HG03521 (cell line): ENCODE results near the gene PDGFA.

Experiments used
- ATAC-seq: cut with Tn5 transposase; IDR thresholded peaks from one replicate; pipeline ENCODE4 v1.9.1; 2021; ENCODE audit warnings: mild to moderate bottlenecking, moderate library complexity; ENCODE audit not compliant: unreplicated experiment

PDGFA gene

DNA sequence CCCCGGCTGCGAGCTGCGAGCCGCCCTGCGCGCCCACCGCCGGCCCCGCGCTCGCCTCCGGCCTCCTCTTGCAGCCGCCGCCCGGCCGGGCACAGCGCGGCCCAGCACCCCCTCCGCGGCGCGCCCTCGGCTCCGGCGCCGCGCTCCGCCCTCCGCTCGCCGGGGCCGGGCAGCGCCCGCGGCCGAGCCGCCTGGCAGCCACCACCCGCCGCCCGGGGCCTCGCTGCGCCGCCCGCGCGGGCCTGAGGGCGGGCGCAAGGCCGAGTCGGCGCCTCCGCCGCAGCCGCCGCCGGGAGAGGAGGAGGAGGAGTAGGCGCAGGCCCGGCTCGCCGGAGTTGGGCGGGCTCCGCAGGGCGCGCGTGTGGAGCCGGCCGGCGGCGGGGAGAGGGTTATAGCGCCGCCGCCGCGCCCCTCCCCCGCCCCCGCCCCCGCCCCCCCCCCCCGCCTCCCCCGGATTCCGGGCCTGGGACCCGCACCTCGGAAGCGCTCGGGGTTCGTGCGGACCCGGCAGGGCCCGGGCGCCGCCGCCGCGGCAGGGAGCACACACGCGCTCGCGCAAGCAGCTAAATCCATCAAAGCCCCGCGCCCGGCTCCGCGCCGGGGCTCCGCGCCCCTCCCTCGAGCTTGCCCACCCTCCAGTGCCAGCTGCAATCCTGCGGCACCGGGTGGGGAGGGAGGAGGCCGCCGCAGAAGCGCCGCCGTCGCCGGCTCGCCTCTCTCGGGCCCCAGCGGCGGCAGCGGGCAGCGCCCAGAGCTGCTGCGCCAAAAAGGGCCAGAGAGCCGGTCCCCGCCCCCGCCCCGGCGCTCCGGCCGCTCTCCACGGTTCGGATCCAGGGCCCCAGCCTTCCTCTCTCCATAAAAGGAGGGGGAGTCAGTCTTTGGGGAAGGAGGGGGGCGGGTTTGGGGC lies at the start of gene PDGFA:
Gene PDGFA, minus strand, starts transcription at position 363 of the 907 bp plus-strand sequence. CDS start 845 bp downstream, outside the sequence.
- ATAC-seq = no peak

DNA sequence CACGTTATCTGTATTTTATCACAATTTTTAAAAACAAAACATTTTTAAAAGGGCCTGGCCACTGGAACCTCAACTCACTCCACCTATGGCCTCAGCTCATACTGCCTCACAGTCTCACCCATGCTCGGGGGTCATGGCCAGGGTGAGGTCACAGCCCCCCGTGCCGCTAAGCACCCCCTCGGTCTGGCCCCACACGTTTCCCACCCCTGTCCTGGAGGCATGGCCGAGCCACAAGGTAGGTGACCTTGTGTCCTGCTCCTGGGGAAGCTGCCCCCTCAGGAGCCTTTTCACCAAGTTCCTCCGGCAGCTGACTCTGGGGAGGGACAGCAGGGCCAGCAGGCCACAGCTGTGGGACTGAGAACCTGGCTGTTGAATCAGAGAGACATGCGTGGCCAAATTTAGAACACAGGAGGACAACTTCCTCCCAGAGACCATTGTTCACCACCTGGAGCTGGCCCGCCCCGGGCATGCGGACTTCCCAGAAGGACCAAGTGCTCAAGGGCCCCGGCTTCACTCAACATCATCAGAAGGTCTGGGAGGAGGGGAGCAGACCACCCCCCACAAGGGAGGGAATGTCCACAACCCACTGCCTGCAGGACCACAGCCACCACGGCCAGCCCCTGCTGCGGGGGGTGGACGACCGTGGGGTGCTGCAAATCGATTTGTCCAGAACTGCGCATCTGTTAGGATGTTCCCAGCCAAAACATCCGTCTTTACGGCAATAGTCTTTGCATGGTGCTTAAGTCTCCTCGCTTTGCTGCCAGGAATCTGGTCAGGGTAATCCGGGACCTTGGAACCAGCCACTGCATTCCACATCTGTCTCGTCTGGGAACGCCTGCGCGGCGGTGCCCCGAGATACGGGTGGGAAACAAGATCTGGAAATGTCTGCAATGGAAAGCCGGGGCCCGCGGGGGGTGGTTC lies 48.6 kb upstream of the PDGFA start:
- ATAC-seq = no peak

DNA sequence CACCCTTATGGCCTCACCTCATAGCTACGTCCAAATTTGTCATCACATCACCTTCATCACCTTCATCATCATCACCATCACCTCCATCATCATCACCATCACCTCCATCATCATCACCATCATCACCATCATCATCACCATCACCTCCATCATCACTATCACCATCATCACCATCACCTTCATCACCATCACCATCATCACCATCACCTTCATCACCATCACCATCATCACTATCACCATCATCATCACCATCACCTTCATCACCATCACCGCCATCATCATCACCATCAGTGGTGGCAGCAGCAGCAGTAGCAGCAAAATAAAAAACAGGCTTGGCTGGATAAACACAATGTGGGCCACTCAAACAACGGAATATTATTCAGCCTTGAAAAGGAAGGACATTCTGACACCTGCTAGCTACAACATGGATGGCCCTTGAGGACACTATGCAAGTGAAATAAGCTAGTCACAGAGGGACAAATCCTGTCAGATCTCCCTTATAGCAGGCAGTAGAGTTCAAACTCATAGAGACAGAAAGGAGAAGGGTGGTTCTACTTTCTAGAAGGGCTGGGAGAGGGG lies 47.7 kb upstream of the PDGFA start:
- ATAC-seq = no peak

DNA sequence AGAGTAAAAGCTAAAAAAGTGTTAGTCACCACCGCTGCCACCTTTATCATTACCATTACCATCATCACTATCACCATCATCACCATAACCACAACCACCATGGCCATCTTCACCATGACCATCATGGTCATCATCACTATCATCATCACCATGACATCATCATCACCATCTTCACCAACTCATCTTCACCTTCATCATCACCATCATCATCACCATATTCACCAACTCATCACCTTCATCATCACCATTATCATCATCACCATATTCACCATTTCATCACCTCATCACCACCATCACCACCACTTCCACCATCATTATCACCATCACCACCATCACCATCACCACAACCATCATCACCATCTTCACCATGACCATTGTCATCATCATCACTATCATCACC lies 46.5 kb upstream of the PDGFA start:
- ATAC-seq = no peak

DNA sequence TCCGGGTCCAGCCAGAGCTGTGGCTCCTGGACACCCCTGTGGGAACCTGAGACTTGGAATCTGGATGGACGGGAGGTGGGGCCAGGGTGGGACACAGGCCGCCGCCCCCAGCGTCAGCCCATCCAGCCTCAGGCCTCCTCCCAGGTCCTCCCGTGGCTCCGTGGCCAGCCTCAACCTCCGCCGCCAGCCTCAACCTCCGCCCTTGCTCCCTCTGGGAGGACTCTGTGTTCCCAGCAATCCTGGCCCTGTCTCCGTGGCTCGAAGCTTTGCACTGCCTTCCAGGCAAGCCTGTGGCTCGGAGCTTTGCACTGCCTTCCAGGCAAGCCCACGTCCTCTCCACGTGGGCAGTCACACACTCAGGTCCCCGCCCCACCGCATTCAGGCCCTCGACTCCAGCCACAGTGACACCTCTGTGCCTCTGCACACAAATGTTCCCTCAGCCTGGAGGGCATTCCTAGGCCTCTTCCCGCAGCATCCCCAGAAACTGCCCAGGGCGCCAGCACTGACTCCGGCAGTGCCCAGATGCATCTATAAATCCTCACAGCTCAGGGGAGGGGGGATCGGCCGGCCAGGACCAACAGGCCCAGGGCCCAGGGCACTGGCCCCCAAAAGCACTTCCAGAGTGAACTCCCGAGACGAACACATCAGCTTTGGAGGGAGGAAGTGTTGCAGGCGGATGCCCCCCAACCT lies 44.7 kb upstream of the PDGFA start:
- ATAC-seq = no peak

DNA sequence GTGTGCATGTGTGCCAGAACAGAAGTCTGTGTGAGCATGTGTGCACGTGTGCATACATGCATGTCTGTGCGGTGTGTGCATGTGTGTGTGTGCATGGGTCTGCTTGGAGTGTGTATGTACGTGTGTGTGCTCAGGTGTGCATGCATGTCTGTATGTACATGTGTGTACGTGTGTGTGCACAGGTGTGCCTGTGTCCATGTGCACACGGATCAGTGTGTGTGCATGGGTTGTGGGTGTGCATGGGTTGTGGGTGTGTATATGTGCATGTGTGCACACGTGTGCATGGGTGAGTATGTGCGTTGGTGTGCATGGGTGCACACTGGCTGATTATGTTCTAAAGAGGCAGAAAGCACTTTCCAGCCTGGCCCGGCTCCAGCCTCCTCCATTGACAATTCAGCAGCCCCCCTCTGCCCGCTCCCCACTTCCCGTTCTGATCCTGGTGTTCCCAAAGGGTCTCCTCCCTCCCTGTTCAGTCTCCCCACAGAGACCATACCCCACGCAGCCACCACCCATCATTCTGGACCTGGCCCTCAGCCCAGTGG lies 44.1 kb upstream of the PDGFA start:
- ATAC-seq = no peak

DNA sequence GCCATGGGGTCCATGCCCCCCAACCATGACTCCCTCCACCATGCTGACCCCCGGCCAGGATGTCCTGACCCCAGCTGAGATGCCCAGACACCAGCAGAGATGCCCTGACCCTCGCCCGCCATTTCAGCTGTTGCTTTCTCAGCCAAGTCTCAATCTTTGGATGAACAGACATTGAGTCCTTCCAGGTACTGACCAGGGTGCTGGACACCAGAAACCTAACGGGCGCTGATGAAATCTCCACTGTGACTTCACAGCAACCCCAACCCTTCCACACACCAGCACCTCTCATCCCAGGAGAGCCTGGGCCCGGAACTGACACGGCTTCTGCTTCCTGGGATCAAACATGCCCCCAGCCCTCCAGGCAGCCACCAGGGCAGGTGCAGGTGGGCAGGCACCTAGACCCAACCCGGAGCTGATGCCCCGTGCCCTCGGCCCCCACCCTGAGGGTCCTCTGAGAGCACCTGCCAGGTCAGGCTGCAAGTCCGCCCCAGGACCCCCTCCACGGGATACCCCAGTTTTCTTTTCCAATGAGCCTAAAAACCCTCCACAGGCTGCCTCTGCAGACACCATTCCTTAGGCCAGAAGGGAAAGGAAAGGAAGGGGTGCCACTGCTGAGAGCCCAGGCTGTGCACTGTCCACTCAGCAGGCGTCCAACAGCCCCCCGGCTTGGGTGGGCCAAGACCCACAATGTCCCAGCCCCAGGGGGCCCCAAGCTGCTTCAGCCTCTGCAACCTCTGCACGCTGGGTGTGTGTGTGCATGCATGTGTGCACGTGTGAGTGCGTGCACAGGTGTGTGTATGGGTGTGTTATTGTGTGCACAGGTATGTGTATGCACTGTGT lies 43.4 kb upstream of the PDGFA start:
- no peak for ATAC-seq

DNA sequence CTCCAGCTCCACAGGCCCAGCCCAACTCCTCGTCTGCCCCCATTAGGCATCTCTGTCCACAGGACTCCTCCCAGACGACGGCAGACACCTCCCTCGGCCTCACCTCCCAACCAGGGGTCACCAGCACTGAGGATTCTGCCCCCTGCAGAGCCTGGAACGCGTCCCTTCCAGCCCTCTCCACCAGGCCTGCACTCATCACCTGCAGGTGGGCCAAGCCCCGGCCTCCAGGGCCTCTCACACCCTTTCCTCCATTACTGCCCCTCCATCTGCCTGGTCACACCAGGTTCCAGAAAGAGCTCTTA lies 42.7 kb upstream of the PDGFA start:
- ATAC-seq = no peak

DNA sequence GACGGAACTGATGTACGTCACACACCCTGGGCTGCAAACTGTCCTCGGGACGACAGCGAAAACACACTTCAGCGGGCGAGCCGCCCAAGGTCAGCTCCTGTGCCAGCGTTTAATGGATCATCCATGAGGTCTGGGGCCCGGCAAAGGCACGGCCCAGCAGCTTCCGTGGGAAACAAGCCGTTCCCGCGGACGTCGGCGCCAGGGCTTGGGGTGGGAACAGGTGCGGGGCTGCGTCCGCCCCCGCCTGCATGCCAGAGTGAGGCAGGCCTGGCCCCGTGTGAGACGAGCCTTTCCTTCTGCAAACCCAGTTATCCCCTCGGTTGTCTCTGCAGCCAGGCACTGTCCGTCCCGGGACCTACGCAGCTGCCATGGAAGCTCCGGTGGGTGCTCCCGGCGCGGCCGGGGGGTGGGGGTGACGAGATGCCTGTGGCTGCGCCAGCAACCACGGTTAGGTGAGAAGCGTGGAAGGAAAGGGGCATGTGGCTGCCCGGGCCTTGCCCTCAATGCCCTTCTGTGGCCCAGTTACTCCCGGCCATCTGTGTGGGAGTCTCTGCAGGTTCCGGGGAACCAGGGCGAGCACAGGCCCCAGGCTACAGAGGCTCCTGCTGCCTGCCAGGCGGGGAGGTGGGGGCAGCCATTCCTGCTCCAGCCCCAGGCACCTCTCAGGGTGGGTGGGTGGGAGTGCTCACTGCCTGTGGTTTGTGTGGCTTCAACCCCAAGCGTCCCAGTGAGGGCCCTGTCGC lies 42.2 kb upstream of the PDGFA start:
- ATAC-seq = no peak

DNA sequence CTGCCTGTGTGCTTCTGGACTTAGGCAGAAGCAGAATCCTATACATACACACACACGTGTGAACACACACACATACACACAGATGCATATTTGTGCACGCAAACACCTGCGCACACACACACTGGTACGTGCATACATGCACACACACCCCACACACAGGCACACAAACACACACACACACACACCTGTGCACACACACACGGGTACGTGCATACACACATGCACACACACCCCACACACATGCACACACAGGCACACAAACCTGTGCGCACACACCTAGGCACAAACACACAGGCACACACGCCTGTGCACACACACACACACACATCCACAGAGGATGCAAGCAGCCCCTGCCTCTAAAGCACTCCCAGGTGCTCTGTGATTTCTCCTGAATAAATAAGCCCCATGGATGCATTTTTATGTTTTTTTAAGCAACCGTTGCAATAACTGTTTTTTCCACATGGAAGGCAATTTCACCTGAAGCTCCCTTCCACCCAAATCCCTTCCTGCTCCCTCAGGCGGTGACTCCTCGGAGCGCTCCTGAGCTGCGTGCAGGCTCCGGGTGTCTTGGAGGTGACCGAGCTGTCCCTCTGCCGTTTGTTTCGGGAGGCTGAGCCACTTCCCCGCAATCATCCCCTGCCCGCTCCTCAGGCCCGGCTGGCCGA lies 41.5 kb upstream of the PDGFA start:
- ATAC-seq = no peak

DNA sequence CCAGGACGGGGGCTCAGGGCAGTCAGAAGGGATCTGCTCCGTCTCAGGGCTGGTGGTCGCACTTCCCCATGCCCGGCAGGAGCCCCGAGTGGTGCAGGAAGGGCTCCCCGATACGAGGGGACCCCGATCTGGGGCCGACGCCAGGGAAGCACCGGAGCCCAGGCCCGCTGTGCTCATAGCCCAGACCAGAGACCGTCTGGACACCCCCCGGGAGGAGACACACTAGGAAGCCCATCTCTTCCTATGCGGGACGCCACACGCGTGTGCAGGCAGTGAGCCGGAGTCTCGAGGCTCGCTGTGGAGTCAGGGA lies 39.7 kb upstream of the PDGFA start:
- no peak for ATAC-seq

DNA sequence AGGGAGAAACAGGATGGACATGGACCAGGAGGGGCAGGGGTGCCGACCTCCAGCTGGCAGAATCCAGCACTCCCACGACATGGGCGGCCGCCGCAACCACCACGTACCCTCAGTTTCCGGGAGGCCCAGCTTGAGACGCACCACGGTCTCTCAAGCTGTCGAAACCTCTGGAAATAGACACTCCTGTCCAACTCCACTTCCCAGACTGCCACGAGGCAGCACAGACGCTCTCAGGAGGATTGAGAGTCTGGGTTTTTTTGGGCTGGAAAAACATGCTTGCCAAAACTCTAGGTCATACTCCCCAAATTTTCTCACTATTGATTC lies 37.9 kb upstream of the PDGFA start:
- no peak for ATAC-seq

DNA sequence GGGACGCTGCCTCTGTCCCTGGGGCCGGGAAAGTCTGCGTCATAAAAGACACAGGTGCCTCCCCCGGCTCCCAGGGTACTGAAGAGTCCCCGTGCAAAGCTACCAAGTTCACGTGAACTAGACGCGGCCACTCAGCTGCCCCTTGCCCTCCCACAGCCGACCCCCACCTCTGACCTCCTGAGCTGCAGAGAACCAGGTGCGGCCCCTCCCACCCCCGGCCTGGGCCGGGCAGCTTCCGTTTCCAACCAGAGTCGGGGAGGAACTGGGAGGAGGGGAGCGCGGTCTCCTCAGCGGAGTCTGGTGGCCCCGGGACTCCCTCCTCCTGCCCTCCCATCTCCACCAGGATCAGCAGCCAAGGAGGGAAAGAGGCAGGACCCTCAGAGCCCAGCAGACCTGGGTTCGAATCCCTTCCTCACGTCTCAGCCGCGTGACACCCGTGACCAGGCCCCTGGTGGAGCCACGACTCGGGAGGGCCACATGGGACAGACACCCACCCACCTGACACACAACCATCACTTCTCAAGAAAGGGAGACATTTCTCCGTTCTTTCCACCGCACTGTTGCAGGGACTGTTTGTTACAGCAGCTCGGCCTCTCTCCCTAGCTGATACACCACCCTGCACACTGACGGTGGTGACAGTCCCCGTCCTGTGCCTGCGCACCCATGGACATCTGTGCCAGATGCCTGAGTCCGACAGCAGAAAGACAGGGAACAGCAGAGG lies 37.4 kb upstream of the PDGFA start:
- no peak for ATAC-seq

DNA sequence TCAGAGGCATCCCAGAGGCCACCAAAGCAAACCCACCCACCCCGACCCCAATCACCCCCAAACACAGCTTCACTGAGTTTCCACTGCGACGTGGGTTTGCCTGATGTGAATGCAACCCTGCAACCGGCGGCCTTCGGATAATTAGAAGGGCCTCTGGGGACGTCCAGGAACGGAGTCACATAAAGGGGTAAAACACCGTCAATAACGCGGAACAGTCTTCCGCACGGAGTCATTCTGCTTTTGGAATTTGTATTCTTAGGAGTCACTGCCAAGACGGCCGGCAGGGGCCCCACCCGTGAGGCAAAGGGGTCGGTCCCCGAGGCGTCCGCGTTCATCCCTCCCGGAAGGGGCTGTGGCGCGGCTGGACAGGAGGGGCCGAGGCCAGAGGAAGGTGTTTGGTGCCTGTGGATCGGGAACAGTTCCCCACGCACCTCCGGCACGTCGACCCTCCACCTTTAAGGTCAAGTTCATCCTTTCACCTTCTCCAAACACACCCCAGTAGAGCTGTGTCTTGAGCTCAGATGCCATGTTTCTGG lies 36.7 kb upstream of the PDGFA start:
- no peak for ATAC-seq

DNA sequence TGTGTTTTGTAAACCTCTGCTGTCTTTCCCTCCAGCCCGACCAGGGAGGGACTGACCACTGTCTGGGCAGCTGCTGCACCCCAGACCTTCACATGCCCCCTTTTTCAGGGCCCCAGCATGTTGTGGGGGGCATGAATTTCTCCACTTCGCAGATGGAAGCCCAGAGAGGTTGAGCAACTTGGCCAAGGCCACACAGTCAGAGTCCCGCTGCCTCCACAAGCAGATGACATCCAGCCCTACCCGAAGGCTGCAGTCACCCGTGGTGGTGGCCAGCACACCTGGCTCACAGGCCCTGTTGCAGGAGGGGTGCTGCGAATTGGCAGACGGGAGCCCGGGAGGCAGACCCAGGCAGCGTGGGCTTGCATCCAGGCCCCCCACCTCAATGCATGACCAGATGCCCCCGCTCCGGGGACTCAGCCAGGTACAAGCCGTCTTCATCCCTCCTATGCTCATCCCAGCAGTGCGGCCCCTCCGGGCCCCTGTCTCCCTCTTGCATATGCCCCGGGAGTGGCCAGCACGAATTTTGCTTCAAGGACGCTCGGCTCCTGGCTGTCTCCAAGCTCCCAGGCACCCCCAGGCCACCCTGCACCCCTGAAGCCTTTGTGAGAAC lies 36.0 kb upstream of the PDGFA start:
- ATAC-seq = no peak

DNA sequence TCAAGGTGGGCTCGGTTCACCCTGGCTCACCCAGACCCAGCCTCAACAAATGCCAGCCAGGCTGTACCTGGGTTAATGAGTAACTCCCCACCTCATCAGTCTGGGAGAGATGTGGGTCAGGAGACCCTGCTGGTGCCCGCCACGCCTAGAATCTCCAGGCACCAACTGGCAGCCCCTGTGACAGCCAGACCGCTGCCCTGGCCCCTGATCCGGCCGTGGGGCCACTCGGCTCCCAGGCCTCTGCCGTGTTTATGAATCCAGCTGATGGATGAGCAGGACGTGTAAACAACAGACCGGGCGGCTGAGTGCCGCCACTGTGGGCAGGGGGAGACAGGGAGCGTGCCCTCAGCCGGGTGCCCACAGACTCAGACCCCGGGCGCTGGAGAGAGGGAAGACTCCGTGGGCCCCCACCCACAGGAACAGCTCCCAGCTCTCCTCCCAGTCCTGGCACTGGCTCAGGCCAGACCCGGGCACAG lies 34.0 kb upstream of the PDGFA start:
- no peak for ATAC-seq

DNA sequence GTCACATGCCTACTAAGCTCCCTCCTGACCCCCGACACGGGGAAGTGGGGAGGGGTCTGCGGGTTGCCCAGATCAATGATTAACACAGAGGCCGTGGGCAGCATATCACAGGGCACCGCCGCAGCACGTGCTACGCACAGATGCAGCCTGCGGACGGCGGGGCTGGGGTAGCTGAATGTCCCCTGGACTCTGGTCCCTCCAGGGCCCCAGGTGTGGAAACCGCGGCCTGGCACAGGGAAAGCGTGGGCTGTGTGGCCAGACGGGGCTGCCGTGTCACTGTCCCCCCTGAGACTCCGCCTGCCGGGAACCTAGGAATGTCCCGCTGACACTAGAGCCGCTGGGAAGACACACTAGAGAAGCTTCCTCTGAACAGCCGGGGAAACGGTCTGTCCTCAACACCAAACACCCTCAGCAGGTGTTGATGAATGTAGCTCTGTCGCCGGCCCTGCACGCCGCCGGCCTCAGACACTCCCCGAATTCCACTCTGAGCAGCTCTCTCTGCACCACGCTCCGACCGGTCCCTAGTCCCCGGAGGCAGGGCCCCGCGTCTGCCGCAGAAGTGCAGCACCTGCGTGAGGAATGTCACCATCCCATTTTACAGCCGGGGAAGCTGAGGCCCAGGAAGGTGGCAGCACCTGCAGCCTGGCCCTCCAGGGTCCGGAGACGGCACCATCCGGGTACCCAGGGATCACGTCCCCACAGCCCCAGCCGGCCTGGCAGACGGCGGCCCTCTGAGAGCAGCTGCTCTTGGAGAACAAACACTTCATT lies 33.4 kb upstream of the PDGFA start:
- no peak for ATAC-seq
